Glomerular visceral epithelial cell (primary cell): ENCODE measurements around the gene CNIH2.
"Not testable (repeated sequence)": the region's sequence is repeated elsewhere in the genome, so short reads cannot be mapped to it uniquely, and the experiment has no call there.

Experiments used
- DNase-seq: peaks from one replicate; pipeline ENCODE4 v3.0.0-alpha.2; 2016; ENCODE audit errors: extremely low spot score

The CNIH2 gene

DNA sequence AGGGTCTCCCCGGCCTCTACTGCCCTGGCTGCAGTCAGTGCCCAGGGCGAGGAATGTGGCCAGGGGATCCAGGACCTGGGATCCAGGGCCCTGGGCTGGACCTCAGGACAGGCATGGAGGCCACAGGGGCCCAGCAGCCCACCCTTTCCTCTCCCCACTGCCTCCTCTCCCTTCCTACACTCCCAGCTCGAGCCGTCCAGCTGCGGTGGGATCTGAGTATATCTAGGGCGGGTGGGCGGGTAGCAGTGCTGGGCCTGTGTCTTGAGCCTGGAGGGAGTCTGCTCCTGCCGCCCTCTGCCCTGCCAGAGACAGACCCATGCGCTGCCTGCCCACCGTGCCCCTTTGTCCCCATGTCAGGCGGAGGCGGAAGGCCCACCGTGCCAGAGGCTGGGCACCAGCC, 1.4 kb upstream of the CNIH2 start:
- DNase-seq = not testable (repeated sequence)

GRCh38 chr11:66277064-66277463, 911 bp upstream of the CNIH2 start:
- not testable (repeated sequence) for DNase-seq

- peak; percentile 46 for DNase-seq
These were observed 552 bp downstream of the CNIH2 start for GRCh38 chr11:66278363-66279091.

GRCh38 chr11:66279092-66279734, 1.2 kb downstream of the CNIH2 start:
- DNase-seq = no peak

DNA sequence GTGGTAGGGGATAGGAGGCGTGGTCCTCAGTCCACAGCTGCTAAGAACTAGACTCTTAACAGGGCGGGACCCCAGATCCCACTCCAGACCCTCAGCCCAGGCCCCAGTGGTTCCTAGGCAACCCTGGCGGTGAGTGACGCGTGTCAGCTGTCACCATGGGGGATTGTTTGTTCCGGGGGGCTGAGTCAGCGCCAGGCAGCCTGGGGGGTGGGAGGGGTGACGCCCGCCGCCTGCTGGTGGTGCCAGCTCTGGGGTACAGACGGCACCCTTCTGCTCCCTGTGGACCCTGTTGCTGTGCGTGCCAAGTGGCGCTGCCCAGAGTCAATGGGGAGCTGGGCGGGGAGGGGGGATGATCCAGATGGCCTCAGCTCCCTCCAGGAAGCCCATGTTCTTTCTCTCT, 2.5 kb downstream of the CNIH2 start:
- no peak for DNase-seq

DNA sequence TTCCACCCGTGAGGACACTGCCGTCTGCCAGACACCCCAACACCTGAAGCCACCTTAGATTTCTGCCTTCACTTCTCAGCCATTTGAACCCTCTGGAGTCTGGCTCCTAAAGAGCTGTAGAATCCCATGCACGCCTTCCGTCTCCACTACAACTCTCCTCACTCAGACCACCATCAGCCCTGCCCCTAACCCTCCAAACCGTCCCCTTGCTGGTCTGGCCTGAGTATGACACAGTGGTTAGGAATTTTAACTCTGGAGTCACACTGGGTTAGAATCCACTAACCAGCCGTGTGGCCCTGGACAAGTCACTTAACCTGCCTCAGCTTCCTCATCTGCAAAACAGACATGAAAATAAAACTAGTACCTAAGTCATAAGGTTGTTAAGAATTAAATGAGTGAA, 3.0 kb downstream of the CNIH2 start:
- no peak for DNase-seq

GRCh38 chr11:66281776-66282467, 3.9 kb downstream of the CNIH2 start:
- DNase-seq = no peak

DNA sequence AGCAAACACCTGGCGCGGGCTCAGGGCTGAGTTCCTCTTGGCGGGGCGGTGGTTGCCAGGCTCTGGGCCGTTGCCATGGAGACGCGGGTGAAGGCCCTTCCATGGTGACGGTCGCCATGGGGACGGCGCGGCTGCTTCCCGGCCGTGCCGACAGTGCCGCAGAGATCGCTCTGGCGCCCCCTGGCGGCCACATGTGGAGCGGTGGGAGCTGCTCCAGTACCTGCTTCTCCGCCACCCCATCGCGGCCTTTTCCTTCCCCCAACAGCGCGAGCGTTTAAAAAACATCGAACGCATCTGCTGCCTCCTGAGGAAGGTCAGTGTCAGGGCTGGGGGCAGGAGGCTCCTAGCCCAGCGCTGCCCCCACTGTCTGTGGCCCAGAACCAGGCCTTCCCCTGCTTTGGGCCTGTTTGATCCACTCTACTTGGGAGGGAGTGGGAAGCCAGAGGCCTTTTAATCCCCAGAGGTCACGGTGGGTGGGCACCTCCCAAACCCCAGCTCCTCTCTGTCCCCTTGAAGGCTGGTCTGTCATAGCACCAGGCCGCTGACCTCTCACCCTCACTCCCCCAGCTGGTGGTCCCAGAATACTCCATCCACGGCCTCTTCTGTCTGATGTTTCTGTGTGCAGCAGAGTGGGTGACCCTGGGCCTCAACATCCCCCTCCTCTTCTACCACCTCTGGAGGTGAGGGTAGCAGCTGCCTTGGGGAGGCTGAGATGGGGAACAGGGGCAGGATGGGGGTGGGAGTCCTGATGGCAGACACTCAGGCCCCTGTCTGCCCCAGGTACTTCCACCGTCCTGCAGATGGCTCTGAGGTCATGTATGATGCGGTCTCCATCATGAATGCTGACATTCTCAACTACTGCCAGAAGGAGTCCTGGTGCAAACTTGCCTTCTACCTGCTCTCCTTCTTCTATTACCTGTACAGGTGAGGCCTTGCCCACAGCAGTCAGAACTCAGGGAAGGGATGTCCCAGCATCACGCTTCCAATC, 4.8 kb downstream of the CNIH2 start:
- peak; percentile 94 for DNase-seq

GRCh38 chr11:66283461-66284105, 5.6 kb downstream of the CNIH2 start:
- DNase-seq = no peak

- no peak for DNase-seq
These were observed 6.6 kb downstream of the CNIH2 start for GRCh38 chr11:66284526-66285078.

DNA sequence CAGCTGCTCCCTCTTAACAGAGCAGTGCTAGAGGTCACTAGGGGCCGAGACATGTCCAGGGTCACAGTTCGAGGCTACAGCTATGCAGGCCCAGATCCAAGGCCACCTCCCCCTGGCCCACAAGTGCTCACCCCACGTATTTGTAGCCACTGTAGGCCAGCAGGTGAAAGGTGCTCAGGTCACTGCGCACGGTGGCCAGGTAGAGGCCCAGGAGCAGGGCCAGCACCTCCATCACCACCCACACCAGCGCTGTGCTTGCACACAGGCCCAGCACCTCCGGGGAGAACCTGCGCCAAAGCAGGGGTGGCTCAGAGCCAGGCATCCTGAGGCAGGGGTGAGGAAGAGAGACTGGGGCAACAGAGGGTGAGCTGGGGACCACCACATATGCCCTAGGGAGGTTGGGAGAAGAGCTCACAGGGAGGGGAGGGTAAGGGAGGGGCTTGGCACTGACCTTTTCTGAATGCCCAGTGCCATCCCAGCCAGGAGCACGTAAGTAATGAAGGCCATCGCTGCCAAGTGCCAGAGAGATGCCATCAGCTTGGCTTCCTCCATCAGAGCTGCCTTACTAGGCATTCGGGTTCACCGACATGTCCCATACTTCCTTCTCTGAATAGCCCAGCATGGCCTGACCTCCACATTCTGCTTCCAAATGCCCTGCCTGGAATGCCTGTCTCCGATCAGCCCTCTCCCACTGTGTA, 7.4 kb downstream of the CNIH2 start:
- DNase-seq = no peak

- no peak for DNase-seq
These were observed 8.7 kb downstream of the CNIH2 start for GRCh38 chr11:66286699-66287098.

DNA sequence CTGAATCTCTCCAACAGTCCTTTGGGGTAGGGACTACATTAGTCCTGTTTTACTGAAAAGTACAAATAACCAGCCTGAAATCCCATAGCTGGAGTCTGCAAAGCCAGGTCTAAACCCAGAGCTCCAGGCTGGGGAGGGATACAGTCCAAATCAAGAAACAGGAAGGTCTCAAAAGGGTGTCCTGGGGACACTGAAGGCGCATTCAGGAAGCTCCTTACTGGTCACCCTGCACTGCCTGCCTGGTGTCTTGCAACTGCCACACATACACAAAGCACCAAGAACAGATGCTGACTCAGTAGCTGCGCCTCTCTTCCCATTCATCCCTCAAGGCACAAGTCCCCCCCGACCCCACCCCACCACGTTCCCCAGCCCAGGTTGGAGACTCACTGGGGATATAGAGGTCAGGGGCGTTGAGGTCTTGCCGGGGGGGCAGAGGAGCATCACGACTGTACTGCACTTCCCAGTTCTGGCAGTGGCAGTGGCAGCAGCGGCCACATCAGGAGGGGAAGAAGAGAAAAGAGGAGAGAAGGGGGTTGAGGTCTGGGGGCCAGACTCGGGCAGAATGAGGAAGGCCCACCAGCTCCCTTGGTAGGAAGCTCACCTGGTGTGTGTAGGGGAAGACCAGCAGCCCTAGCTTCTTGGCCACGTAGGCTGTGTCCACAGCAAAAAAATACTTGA, 9.4 kb downstream of the CNIH2 start:
- DNase-seq = no peak

- DNase-seq = no peak
These were observed 10.1 kb downstream of the CNIH2 start for GRCh38 chr11:66287889-66288670.

DNA sequence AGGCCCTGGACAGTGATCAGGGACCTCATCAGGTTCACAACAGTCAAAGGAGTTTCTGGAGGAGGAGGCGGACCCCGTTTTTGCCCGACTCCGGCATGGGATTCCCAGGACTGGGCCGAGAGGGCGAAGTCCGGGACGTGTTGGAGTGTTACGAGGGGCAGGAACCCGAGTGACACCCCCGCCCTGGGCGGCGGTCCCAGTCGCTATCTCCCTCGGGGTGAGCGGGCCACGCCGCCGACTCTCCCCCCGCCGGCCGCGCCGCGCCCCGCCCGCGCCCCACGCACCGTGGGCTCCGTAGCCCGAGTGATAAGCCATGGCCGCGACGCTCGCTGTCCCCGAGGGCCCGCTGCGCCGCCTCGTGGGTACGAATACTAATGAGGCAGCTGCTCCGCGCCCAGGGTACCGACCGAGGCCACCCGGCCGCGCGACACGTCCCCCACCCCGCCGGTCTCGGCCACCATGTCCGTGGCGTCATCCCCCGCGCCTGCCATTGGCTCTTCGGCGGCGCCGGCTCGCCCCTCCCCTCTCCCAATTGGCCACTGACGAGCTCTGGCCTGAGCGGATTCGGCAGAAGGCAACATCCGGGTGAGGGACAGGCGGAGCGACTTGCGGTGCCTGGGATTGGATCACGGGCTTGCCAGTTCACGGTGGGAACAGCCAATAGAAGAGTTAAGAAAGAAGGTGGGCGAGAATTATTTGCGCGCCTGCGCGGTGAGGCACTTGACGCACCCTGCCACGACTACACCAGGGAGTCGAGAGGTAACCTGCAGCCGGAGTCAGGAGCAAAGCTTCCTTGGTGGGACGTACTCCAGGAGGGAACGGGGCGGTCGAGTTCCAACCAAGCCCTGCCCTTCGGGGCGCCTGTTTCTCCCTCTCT, 10.9 kb downstream of the CNIH2 start, which contains the start of gene YIF1A:
YIF1A (minus strand) TSS at position 473 of the 877 bp plus-strand sequence; CDS start at position 315, 158 bp downstream.
- DNase-seq = peak; percentile 99

- no peak for DNase-seq
These were observed 11.8 kb downstream of the CNIH2 start for GRCh38 chr11:66289548-66290329.

- DNase-seq = no peak
These were observed 12.3 kb downstream of the CNIH2 start for GRCh38 chr11:66290330-66290621.
